HG02981 (cell line): ENCODE measurements around the gene CHMP6.

Experiments used
- ATAC-seq: cut with Tn5 transposase; IDR thresholded peaks from one replicate; pipeline ENCODE4 v1.9.1; 2021; ENCODE audit warnings: mild to moderate bottlenecking, moderate library complexity; ENCODE audit not compliant: unreplicated experiment

Gene CHMP6

GRCh38 chr17:80970762-80971703, 20.6 kb upstream of the CHMP6 start:
- ATAC-seq, result no peak

- no peak for ATAC-seq
These were observed 19.8 kb upstream of the CHMP6 start for GRCh38 chr17:80971704-80972304.

GRCh38 chr17:80976701-80977100, 14.9 kb upstream of the CHMP6 start:
- no peak for ATAC-seq

GRCh38 chr17:80977172-80977571, 14.5 kb upstream of the CHMP6 start:
- ATAC-seq, result no peak

GRCh38 chr17:80978499-80979497, 12.8 kb upstream of the CHMP6 start:
- ATAC-seq, result no peak

- ATAC-seq, result no peak
These were observed 11.9 kb upstream of the CHMP6 start for GRCh38 chr17:80979547-80980378.

- no peak for ATAC-seq
These were observed 11.1 kb upstream of the CHMP6 start for GRCh38 chr17:80980397-80981061.

- ATAC-seq, result no peak
These were observed 10.4 kb upstream of the CHMP6 start for GRCh38 chr17:80981062-80981902.

GRCh38 chr17:80981929-80982425, 9.7 kb upstream of the CHMP6 start:
- ATAC-seq, result no peak

GRCh38 chr17:80982426-80982974, 9.1 kb upstream of the CHMP6 start:
- ATAC-seq, result no peak

GRCh38 chr17:80983545-80983944, 8.1 kb upstream of the CHMP6 start:
- no peak for ATAC-seq

GRCh38 chr17:80984749-80985148, 6.9 kb upstream of the CHMP6 start:
- no peak for ATAC-seq

GRCh38 chr17:80986046-80986445, 5.6 kb upstream of the CHMP6 start:
- ATAC-seq, result no peak

GRCh38 chr17:80986816-80987475, 4.7 kb upstream of the CHMP6 start:
- no peak for ATAC-seq

GRCh38 chr17:80987941-80988461, 3.6 kb upstream of the CHMP6 start:
- no peak for ATAC-seq

- ATAC-seq, result no peak
These were observed 2.1 kb upstream of the CHMP6 start for GRCh38 chr17:80989586-80989913.

GRCh38 chr17:80990921-80991644, 558 bp upstream of the CHMP6 start:
- ATAC-seq, result no peak
